Measurements from ENCODE around the gene SCML1.

SCML1 gene

DNA sequence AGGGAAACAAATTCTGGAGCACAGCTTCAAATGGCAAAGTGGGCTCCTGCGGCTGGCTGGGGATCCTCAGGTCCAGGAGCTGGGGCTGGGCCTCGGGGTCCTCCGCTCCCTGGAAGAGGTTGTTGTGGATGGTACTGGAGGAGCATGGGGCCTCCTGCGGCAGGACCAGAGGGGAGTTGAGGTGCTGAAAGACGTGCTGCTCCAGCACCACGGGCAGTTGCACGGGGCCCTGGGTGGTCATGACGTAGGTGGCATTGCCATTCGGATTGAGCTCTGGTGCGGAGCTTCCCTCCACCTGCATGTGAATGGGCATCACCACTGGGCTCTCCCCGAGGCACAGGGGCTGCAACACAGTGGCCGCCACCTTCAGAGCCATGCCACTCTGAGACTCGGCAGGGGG lies 64.1 kb downstream of the SCML1 start:
- no peak for DNase-seq

- DNase-seq, result no peak
Measured at GRCh38 chrX:17802756-17803155, 65.5 kb downstream of the SCML1 start.

- DNase-seq, result no peak
Measured at GRCh38 chrX:17803449-17803848, 66.2 kb downstream of the SCML1 start.
